ENCODE results near the gene TLR9. TPM values are rescaled to one million over a fixed set of nuclear protein-coding genes. Genes with fewer than 3 reads are reported as not detected.

Gene TLR9
- total RNA-seq, 1 experiment from 2014 or later: not detected

DNA sequence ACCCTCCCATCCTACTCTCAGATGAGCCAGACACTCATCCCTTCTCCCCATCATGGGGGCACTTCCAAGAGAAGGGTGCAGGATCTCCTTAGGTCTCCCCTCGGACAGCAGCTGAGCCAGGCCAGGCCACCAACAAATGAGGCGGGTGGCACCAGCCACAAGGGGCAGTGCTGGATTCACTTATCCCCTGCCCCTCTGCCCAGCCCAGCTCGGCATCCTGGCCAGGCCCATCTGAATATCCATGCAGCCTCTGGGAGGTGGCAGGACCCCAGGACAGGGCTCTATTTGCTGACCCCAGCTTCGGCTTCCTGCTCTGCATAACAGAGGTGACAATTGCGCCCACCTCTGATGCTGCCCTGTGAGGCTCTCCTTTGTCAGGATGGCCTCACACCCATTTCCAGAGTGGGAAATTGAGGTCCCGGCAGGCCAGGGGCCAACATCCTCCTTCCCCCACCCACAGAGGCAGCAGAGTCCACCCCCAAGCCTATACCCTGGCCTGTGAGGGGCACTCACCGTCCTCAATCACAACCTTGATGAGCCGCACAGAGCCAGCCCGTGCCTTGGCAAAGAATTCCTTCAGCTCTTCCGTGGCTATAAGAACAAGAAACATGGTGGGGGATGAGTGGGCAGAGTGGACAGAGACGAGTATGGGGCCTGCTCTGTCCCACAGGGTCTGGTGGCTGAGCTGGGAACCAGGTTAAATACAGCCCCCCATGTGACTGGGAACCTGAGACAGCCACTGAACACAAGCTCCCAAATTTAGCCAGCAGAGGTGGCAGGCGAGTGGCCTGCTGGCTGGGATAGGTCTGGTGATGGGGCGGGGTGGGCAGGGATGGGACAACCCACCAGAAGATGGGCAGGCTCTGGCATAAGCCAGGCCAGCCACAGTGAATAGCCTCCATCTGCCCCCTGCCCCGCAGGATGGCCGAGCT, 9.3 kb upstream of the TLR9 start:
- Mint-ChIP-seq H3K36me3 (peaks cover 9% of the 10 kb centered on the region), H3K4me3 (no peak overlapping the region), H3K4me1 (peaks cover 29% of the 10 kb centered on the region), H3K27ac (no peak overlapping the region), H3K9me3 (no peaks in the 10 kb centered on the region), H3K27me3 (ENCODE audit: low read depth) (no peaks in the 10 kb centered on the region)
- TF ChIP-seq, protein P1, sequence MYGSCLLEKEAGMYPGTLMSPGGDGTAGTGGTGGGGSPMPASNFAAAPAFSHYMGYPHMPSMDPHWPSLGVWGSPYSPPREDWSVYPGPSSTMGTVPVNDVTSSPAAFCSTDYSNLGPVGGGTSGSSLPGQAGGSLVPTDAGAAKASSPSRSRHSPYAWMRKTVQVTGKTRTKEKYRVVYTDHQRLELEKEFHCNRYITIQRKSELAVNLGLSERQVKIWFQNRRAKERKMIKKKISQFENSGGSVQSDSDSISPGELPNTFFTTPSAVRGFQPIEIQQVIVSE (CRISPR knock-in tag; IDR thresholded peaks at IDR 0.05; ENCODE audit: borderline replicate concordance): no peak
- CTCF ChIA-PET: interaction anchor here (0.7 to 9.1 kb wide), 11 partner anchors 11 to 220 kb away, joined by 3 to 222 read pairs (median 6); partner anchors contain the start of genes PPM1M, TLR9, TNNC1 and WDR82
- DNase-seq (ENCODE audit: low spot score) (no peak), ATAC-seq (no peak)
- POLR2A ChIA-PET: interaction anchor here (1.0 kb wide), 1 partner anchor 11 kb away, joined by 5 read pairs; the partner anchor contains the start of gene PPM1M

DNA sequence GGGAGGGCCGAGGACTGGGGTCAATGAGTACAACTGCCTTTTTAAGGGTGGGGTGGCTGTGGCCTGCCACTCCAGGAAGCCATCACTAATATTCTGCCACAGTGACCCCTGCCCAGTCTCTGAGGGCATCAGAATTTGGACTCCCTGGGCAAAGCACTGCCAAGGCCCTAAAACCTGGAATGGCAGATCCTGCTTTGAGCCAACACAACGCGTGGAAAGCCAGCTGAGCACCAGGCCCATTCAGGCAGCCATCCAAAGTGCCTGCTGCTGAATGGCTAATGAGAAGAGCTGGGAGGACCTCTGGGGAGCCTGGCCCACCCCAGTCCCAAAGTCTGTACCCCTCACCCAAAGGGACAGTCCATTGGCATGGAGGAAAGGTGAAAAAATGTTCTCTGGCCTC, 8.5 kb upstream of the TLR9 start:
- Mint-ChIP-seq H3K4me1 (peaks cover 26% of the 10 kb centered on the region), H3K27ac (no peak overlapping the region), H3K4me3 (no peak overlapping the region), H3K27me3 (ENCODE audit: low read depth) (no peaks in the 10 kb centered on the region), H3K36me3 (peaks cover 13% of the 10 kb centered on the region), H3K9me3 (no peaks in the 10 kb centered on the region)
- ChIA-PET POLR2A (interaction anchor here (1.0 kb wide), 1 partner anchor 12 kb away, joined by 5 read pairs; the partner anchor contains the start of gene PPM1M), CTCF (interaction anchor here (0.6 to 9.1 kb wide), 10 partner anchors 11 to 220 kb away, joined by 3 to 222 read pairs (median 6); partner anchors contain the start of genes PPM1M, TLR9, TNNC1 and WDR82)
- no peak for ATAC-seq
- TF ChIP-seq, protein P2, sequence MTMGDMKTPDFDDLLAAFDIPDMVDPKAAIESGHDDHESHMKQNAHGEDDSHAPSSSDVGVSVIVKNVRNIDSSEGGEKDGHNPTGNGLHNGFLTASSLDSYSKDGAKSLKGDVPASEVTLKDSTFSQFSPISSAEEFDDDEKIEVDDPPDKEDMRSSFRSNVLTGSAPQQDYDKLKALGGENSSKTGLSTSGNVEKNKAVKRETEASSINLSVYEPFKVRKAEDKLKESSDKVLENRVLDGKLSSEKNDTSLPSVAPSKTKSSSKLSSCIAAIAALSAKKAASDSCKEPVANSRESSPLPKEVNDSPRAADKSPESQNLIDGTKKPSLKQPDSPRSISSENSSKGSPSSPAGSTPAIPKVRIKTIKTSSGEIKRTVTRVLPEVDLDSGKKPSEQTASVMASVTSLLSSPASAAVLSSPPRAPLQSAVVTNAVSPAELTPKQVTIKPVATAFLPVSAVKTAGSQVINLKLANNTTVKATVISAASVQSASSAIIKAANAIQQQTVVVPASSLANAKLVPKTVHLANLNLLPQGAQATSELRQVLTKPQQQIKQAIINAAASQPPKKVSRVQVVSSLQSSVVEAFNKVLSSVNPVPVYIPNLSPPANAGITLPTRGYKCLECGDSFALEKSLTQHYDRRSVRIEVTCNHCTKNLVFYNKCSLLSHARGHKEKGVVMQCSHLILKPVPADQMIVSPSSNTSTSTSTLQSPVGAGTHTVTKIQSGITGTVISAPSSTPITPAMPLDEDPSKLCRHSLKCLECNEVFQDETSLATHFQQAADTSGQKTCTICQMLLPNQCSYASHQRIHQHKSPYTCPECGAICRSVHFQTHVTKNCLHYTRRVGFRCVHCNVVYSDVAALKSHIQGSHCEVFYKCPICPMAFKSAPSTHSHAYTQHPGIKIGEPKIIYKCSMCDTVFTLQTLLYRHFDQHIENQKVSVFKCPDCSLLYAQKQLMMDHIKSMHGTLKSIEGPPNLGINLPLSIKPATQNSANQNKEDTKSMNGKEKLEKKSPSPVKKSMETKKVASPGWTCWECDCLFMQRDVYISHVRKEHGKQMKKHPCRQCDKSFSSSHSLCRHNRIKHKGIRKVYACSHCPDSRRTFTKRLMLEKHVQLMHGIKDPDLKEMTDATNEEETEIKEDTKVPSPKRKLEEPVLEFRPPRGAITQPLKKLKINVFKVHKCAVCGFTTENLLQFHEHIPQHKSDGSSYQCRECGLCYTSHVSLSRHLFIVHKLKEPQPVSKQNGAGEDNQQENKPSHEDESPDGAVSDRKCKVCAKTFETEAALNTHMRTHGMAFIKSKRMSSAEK (CRISPR knock-in tag; IDR thresholded peaks at IDR 0.05; ENCODE audit: borderline replicate concordance): no peak
- no peak for TF ChIP-seq ZNF416 (CRISPR knock-in tag; IDR thresholded peaks at IDR 0.05)
- DNase-seq (ENCODE audit: low spot score): no peak

DNA sequence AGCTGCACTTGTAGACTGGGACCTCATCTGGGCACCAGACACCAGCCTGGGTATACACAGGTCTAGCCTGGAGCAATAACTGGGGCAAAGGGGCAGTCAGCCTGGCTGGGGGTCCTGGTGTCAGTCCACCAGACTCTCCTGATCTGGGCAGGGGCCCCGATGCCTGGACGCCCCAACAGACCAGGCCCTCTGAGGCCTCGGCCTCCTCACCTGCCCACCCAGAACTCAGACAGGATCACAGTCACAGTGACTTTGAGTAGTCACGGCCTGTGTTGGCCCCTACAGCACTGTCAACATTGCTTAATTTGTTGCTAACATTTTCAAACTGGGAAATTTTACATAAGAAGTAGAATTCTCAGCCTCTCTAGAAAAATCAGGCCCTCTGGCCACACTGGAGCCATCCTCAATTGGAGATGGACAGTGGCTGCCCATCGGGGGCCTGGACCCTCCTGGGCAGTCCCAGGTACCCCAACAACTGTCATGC, 7.7 kb upstream of the TLR9 start:
- TF ChIP-seq, protein P3, sequence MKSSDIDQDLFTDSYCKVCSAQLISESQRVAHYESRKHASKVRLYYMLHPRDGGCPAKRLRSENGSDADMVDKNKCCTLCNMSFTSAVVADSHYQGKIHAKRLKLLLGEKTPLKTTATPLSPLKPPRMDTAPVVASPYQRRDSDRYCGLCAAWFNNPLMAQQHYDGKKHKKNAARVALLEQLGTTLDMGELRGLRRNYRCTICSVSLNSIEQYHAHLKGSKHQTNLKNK (CRISPR knock-in tag; IDR thresholded peaks at IDR 0.05): no peak
- TF ChIP-seq, protein P4, sequence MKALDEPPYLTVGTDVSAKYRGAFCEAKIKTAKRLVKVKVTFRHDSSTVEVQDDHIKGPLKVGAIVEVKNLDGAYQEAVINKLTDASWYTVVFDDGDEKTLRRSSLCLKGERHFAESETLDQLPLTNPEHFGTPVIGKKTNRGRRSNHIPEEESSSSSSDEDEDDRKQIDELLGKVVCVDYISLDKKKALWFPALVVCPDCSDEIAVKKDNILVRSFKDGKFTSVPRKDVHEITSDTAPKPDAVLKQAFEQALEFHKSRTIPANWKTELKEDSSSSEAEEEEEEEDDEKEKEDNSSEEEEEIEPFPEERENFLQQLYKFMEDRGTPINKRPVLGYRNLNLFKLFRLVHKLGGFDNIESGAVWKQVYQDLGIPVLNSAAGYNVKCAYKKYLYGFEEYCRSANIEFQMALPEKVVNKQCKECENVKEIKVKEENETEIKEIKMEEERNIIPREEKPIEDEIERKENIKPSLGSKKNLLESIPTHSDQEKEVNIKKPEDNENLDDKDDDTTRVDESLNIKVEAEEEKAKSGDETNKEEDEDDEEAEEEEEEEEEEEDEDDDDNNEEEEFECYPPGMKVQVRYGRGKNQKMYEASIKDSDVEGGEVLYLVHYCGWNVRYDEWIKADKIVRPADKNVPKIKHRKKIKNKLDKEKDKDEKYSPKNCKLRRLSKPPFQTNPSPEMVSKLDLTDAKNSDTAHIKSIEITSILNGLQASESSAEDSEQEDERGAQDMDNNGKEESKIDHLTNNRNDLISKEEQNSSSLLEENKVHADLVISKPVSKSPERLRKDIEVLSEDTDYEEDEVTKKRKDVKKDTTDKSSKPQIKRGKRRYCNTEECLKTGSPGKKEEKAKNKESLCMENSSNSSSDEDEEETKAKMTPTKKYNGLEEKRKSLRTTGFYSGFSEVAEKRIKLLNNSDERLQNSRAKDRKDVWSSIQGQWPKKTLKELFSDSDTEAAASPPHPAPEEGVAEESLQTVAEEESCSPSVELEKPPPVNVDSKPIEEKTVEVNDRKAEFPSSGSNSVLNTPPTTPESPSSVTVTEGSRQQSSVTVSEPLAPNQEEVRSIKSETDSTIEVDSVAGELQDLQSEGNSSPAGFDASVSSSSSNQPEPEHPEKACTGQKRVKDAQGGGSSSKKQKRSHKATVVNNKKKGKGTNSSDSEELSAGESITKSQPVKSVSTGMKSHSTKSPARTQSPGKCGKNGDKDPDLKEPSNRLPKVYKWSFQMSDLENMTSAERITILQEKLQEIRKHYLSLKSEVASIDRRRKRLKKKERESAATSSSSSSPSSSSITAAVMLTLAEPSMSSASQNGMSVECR (CRISPR knock-in tag; IDR thresholded peaks at IDR 0.05; ENCODE audit: borderline replicate concordance): no peak
- TF ChIP-seq TP53 (CRISPR knock-in tag; IDR thresholded peaks at IDR 0.05) (no peak), CBFB (CRISPR knock-in tag; IDR thresholded peaks at IDR 0.05; ENCODE audit: low read depth) (no peak), ETV6 (CRISPR knock-in tag; IDR thresholded peaks at IDR 0.05) (no peak), RORB (CRISPR knock-in tag; IDR thresholded peaks at IDR 0.05) (no peak), EMX1 (CRISPR knock-in tag; IDR thresholded peaks at IDR 0.05) (no peak), TEAD4 (CRISPR knock-in tag; IDR thresholded peaks at IDR 0.05) (no peak)
- H3K4me3 Mint-ChIP-seq: no peak overlapping the region
- no peak for ATAC-seq

More for the DNA sequence above, 7.7 kb upstream of the TLR9 start:
- Mint-ChIP-seq H3K36me3 (peaks cover 13% of the 10 kb centered on the region), H3K4me1 (peaks cover 21% of the 10 kb centered on the region), H3K9me3 (no peaks in the 10 kb centered on the region), H3K27me3 (ENCODE audit: low read depth) (no peaks in the 10 kb centered on the region), H3K27ac (no peak overlapping the region)
- DNase-seq (ENCODE audit: low spot score): no peak
- ChIA-PET POLR2A (interaction anchor here (1.0 kb wide), 1 partner anchor 45 kb away, joined by 3 read pairs; the partner anchor contains the start of gene WDR82), CTCF (interaction anchor here (0.6 to 9.1 kb wide), 16 partner anchors 12 to 213 kb away, joined by 3 to 222 read pairs (median 8); partner anchors contain the start of genes POC1A, PPM1M, TLR9 and WDR82)
